Fibroblast of the aortic adventitia (primary cell): ENCODE measurements around the gene PREX1. TPM values are rescaled to one million over a fixed set of nuclear protein-coding genes. Genes with fewer than 3 reads are reported as not detected.

ENCODE experiments used
- DNase-seq: peaks from one replicate; pipeline ENCODE4 v3.0.0-alpha.2; 2010; ENCODE audit warnings: low read depth
- H3K4me3 ChIP-seq: 2 replicates; pipeline ENCODE4 v1.5.1; 2011; ENCODE audit warnings: low read depth, mild to moderate bottlenecking, control low read depth, low read length, moderate library complexity
- CTCF ChIP-seq: IDR thresholded peaks from 2 replicates; pipeline ENCODE4 v1.5.1; 2011; ENCODE audit warnings: mild to moderate bottlenecking, low read length, control low read depth, inconsistent platforms; ENCODE audit not compliant: insufficient read depth
- total RNA-seq: library from RNA; depleted of rRNA; stranded (reverse); fragments of >200 nt; gene quantifications from 2 replicates; pipeline ENCODE4 v1.2.3, GENCODE V29; 2012; ENCODE audit warnings: low replicate concordance

The PREX1 gene
- total RNA-seq, 1 donor = 13.0 TPM

DNA sequence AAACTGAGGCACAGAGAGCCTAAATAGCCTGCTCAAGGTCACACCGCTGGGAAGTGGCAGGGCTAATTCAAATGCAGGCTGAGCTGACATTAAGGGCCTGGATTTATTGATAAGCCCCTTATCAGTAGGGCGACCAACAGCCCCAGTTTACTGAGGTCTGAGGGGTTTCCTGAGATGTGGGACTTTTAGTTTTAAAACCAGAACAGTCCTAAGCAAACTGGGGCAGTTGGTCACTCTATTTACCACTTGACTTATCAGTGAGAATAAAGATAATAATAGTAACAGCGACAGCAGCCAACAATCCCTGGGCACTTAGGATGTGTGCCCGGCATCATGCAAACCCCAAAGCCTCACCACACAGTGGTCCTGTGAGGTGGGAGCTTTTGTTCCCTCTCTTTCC lies 27.6 kb downstream of the PREX1 start:
- no peak overlapping the region for H3K4me3 ChIP-seq
- no peak for DNase-seq
- TF ChIP-seq CTCF = no peak

- TF ChIP-seq CTCF = no peak
- H3K4me3 ChIP-seq = no peak overlapping the region
- DNase-seq = no peak
These were observed 28.3 kb downstream of the PREX1 start for GRCh38 chr20:48799328-48800105.

DNA sequence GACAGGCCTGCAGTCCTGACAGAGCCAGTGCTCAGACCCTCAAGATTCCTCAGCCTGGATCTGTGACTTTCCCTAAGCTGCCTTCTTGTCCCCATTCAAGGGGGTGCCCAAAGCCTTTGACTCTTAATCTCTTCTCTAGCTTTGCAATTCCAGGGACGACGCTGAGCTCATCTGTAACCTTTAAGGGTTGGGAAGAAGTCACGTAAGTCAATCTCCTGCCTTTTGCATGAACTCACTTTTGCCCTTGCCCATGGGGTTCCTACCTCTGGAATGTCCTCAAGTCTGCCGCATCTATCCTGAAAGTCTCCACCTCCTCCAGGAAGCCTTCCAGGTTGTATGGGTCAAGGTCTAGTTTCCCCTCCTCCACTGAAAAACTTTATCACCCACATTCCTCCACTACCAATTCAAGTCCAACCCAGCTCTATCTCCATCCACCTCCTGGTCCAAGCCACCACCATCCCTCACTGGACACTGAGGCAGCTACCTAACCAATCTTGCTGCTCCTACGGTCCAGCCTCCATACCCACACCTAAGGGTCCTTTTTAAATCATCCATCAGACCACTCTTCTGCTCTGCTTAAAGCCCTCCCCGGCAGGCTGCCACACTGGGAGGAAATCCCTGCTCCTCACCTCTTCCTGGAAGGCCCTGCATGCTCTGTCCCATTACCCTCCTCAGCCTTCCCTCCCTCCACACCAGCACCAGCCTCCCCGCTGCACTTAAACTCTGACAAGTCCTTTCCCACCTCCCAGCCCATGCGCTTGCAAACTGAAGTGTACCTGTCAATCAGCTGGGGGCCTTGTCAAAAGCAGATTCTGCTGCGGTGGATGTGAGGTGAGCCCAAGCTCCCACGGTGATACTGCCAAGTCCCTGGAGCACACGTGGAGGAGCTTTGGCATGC lies 29.7 kb downstream of the PREX1 start:
- no peak for TF ChIP-seq CTCF
- H3K4me3 ChIP-seq = no peak overlapping the region
- DNase-seq = no peak

DNA sequence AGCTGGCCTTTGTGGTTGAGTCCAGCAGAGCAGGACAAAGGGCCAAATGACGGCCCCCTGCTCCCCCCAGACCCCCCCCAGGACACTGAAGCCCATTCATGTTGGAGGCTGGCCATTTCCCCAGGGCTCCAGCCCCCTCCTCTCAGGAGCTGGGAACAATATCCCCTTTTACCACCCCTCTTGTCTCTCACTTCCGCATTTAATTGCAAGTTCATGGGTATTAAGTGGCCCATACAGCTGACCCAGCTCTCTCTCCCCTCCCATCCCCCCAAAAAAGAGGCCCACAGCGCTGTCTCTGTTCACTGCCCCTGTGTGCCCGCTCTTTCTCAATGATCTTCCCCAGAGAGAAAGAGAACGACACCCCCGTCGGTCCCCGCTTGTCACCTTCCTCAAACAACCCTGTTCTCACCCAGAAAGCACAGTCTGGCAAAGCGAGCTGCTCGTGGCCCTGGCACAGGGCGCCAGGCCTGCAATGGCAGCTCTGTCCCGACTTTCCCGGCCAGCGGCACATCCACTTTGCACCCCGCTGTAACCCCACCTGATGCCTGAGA lies 30.4 kb downstream of the PREX1 start:
- no peak for DNase-seq
- no peak overlapping the region for H3K4me3 ChIP-seq
- no peak for TF ChIP-seq CTCF

DNA sequence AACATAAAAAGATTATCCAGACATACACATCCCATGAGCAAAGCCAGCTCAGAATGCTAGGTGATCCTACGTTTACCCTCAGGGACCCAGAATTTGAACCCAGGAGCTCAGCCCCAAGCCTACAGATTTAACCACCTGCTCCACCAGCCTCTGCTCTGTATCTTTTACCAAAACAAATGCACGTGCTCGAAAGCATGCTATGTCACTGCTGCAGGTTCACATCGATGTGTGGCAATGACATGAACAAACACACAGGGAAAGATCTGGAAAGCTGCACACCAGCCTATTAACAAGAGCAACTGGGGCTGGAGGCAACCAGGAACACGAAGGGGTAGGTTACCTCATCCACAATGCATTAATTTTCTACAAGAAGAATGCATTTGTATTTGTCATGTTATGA lies 32.1 kb downstream of the PREX1 start:
- no peak for TF ChIP-seq CTCF
- peak; percentile 25 for DNase-seq
- H3K4me3 ChIP-seq = no peak overlapping the region

GRCh38 chr20:48794816-48795457 lies 32.9 kb downstream of the PREX1 start:
- no peak overlapping the region for H3K4me3 ChIP-seq
- no peak for TF ChIP-seq CTCF
- DNase-seq = no peak
